NCI-H2171 (cell line): Measurements from ENCODE around the gene ZNF346.

Source experiments
- DNase-seq: peaks from one replicate; lab custom pipeline; 2025; lab: John Stamatoyannopoulos, UW

Gene ZNF346

GRCh38 chr5:177117441-177118045, 95.0 kb downstream of the ZNF346 start:
- DNase-seq, result no peak

DNA sequence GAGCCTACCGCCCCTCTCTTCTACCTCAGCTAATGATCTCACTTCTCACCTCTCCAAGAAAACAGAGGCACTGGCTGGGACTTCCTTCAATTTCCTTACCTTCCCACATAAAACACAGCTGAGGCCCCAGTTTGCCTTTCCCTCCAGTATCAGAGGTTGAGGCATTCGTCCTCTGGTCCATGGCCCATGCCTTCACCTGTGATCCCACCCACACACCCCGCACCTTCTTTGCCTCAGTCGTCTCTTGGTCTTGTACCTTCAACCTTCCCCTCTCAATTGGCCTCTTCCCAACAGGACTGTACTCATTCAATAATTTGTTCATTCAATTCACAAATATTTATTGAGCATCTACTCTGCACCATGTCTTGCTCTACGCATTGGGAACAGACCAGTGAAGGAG, 100.1 kb downstream of the ZNF346 start:
- DNase-seq, result no peak

- DNase-seq, result no peak
Measured at GRCh38 chr5:177123789-177124485, 101.4 kb downstream of the ZNF346 start.

- no peak for DNase-seq
Measured at GRCh38 chr5:177124486-177124991, 102.0 kb downstream of the ZNF346 start.

DNA sequence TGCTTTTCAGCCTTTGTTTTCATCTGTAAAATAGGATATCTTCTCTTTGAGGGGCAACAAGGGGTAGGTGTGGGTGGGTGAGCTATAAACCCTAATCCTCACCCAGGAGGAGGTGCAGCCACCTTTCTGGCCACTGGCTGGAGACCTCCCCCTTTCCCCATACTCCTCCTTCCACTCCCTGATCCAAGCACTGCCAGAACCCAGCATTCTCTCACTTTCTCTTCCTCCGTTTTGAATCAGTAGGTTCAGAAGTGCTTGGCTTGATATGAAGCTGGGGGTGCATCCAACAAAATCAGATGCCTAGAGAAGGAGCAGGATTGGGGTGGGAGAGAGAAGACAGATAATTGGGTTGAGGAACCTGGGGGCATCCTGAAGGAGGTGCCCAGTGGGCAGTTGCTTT, 104.3 kb downstream of the ZNF346 start:
- DNase-seq, result no peak

DNA sequence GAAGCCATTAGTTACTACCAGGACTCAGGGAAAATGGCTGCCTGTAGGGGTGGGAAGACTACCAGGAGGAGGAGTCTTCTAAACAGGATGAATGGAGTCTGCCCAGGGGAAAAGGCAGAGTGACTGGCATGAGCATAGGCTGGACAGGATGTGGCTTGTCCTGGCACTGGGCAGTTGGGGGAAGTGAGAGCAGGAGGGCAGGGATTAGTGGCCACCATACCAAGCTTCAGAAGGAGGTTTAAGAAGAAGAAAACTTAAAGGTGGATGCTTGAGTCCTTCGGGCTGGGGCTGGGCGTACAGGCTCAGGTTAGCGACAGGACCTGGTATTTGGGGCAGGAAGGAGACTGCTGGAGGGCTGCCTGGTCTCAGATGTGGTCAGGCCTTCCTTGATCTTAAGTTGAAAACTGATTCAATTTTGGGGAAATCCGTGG, 106.1 kb downstream of the ZNF346 start:
- DNase-seq, result no peak

DNA sequence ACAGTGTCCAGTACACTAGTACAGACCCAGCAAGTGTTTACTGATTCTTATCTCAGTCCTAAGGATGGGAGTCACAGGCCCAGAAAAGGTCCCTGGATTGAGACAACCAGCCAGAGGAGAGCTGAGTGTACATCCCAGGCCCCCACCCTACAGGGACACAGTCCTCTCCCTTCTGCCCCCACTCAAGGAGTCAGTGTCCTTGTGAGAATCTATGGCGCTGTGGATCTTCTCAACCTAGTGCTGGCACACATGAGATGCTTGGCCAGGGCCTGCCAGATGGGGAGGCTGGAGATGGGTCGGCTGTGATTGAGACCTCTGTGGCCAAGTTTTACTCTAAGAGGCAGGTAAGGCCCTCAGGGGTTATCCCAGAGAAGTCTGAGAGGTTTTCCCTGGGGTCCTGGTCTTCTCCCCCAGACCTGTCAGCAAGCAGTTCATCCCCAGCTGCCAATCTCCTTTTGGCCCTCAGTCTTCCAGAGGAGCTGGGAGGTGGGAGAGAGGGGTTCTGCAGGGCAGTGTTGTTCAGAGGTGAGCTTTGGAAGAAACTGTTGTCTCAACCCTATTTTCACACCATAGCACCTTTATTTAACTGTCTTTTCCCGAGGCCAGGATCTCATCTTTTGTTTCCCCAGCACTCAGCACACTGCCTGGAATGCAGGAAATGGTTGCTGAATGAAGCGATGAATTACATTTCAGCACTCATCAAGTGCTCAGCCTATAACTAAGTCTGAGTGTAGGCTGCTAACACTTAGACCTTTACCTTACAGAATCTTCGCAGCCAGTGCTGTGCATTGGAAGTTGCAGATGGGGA, 107.9 kb downstream of the ZNF346 start:
- DNase-seq, result no peak
